OCI-LY1 (cell line): Measurements from ENCODE around the gene TRAPPC3L.

Source experiments
- H2AFZ ChIP-seq: fragments of 200-600 bp; sonication (generic), shearing (Covaris generic); 2 replicates; pipeline ENCODE4 v1.6.0; 2014; ENCODE audit warnings: antibody characterized with exemption, mild to moderate bottlenecking, low read length
- H3F3A ChIP-seq: fragments of 200-600 bp; sonication (generic), shearing (Covaris generic); 2 replicates; pipeline ENCODE4 v1.6.0; 2014; ENCODE audit warnings: mild to moderate bottlenecking, antibody characterized with exemption, low read length, moderate library complexity; ENCODE audit not compliant: insufficient read depth
- H3K27ac ChIP-seq: fragments of 200-600 bp; sonication (generic); 2 replicates; pipeline ENCODE4 v1.5.1; 2014; ENCODE audit warnings: low read length, mixed run types, mild to moderate bottlenecking, low read depth; ENCODE audit not compliant: poor library complexity, severe bottlenecking
- H3K27me3 ChIP-seq: fragments of 200-600 bp; sonication (generic); 2 replicates; pipeline ENCODE4 v1.6.0; 2014; ENCODE audit warnings: antibody characterized with exemption, mild to moderate bottlenecking, low read length, moderate library complexity; ENCODE audit not compliant: insufficient read depth
- H3K36me3 ChIP-seq: fragments of 200-600 bp; sonication (generic); 2 replicates; pipeline ENCODE4 v1.6.1; 2014; ENCODE audit warnings: mild to moderate bottlenecking, antibody characterized with exemption, low read length, moderate library complexity, mixed read lengths; ENCODE audit not compliant: insufficient read depth
- H3K4me1 ChIP-seq: fragments of 200-600 bp; sonication (generic); 2 replicates; pipeline ENCODE4 v1.5.1; 2014; ENCODE audit warnings: mild to moderate bottlenecking, low read length, moderate library complexity; ENCODE audit not compliant: insufficient read depth, severe bottlenecking
- H3K4me2 ChIP-seq: fragments of 200-600 bp; sonication (generic), shearing (Covaris generic); 2 replicates; pipeline ENCODE4 v1.6.1; 2014; ENCODE audit warnings: low read length
- H3K4me3 ChIP-seq: fragments of 200-600 bp; sonication (generic); 2 replicates; pipeline ENCODE4 v1.5.1; 2014; ENCODE audit warnings: low read length, low read depth, mild to moderate bottlenecking, mixed read lengths; ENCODE audit not compliant: poor library complexity, severe bottlenecking
- H3K79me2 ChIP-seq: fragments of 200-600 bp; shearing (Covaris generic); 2 replicates; pipeline ENCODE4 v1.6.1; 2016; ENCODE audit warnings: mixed run types, low read length, mixed read lengths; ENCODE audit not compliant: insufficient read depth
- H3K9ac ChIP-seq: fragments of 200-600 bp; sonication (generic), shearing (Covaris generic); 2 replicates; pipeline ENCODE4 v1.6.1; 2014; ENCODE audit warnings: mild to moderate bottlenecking, low read length, mixed read lengths
- H3K9me2 ChIP-seq: fragments of 200-600 bp; sonication (generic), shearing (Covaris generic); 2 replicates; pipeline ENCODE4 v1.6.1; 2014; ENCODE audit warnings: low read depth, mild to moderate bottlenecking, low read length, mixed read lengths
- H3K9me3 ChIP-seq: fragments of 200-600 bp; shearing (Covaris generic); 2 replicates; pipeline ENCODE4 v1.6.1; 2014; ENCODE audit warnings: low read length, mixed read lengths
- H4K20me1 ChIP-seq: fragments of 200-600 bp; sonication (generic), shearing (Covaris generic); 2 replicates; pipeline ENCODE4 v1.6.0; 2016; ENCODE audit warnings: mild to moderate bottlenecking, low read length; ENCODE audit not compliant: insufficient read depth
- CTCF ChIP-seq: fragments of 200-600 bp; sonication (generic), shearing (Covaris generic); IDR thresholded peaks from 2 replicates; pipeline ENCODE4 v1.5.1; 2017; ENCODE audit warnings: mild to moderate bottlenecking, antibody characterized with exemption, low read length, moderate library complexity, mixed read lengths
- EZH2 ChIP-seq: fragments of 200-600 bp; sonication (generic), shearing (Covaris generic); IDR thresholded peaks from 2 replicates; pipeline ENCODE4 v1.8.0; 2017; ENCODE audit warnings: borderline replicate concordance, mixed run types, mild to moderate bottlenecking, antibody characterized with exemption, low read length, moderate library complexity, mixed read lengths

TRAPPC3L gene

GRCh38 chr6:116564311-116564710, 18.8 kb upstream of the TRAPPC3L start:
- H3K27me3 ChIP-seq: no peaks in the 10 kb centered on the region
- no peaks in the 10 kb centered on the region for H3K9me2 ChIP-seq
- no peaks in the 10 kb centered on the region for H3K9me3 ChIP-seq
- H3F3A ChIP-seq: no peaks in the 10 kb centered on the region
- no peak overlapping the region for H2AFZ ChIP-seq
- no peak overlapping the region for H3K4me3 ChIP-seq
- no peak overlapping the region for H3K4me2 ChIP-seq
- no peak overlapping the region for H3K9ac ChIP-seq
- H3K4me1 ChIP-seq: peaks cover 4% of the 10 kb centered on the region
- H3K27ac ChIP-seq: no peak overlapping the region
- H3K79me2 ChIP-seq: no peaks in the 10 kb centered on the region
- H3K36me3 ChIP-seq: no peaks in the 10 kb centered on the region
- H4K20me1 ChIP-seq: no peaks in the 10 kb centered on the region
- no peak for TF ChIP-seq EZH2
- no peak for TF ChIP-seq CTCF

- no peak overlapping the region for H3K9ac ChIP-seq
- no peaks in the 10 kb centered on the region for H3K79me2 ChIP-seq
- H2AFZ ChIP-seq: no peak overlapping the region
- no peaks in the 10 kb centered on the region for H3F3A ChIP-seq
- no peak overlapping the region for H3K4me3 ChIP-seq
- no peaks in the 10 kb centered on the region for H3K36me3 ChIP-seq
- no peaks in the 10 kb centered on the region for H3K27me3 ChIP-seq
- H3K9me2 ChIP-seq: no peaks in the 10 kb centered on the region
- no peaks in the 10 kb centered on the region for H4K20me1 ChIP-seq
- no peak overlapping the region for H3K27ac ChIP-seq
- no peaks in the 10 kb centered on the region for H3K9me3 ChIP-seq
- no peaks in the 10 kb centered on the region for H3K4me1 ChIP-seq
- no peak overlapping the region for H3K4me2 ChIP-seq
- no peak for TF ChIP-seq EZH2
- no peak for TF ChIP-seq CTCF
These were observed 18.3 kb upstream of the TRAPPC3L start for GRCh38 chr6:116563830-116564229.

GRCh38 chr6:116562614-116563013, 17.1 kb upstream of the TRAPPC3L start:
- Histone ChIP-seq H2AFZ (no peak overlapping the region), H3K9me3 (no peaks in the 10 kb centered on the region)

More at GRCh38 chr6:116562614-116563013, 17.1 kb upstream of the TRAPPC3L start:
- H3K9me2 ChIP-seq: no peaks in the 10 kb centered on the region
- H3K4me2 ChIP-seq: no peak overlapping the region
- H3K4me1 ChIP-seq: no peaks in the 10 kb centered on the region
- H3K27me3 ChIP-seq: no peaks in the 10 kb centered on the region
- no peaks in the 10 kb centered on the region for H3K36me3 ChIP-seq
- no peaks in the 10 kb centered on the region for H4K20me1 ChIP-seq
- no peak overlapping the region for H3K4me3 ChIP-seq
- no peak overlapping the region for H3K27ac ChIP-seq
- no peak overlapping the region for H3K9ac ChIP-seq
- H3F3A ChIP-seq: no peaks in the 10 kb centered on the region
- no peaks in the 10 kb centered on the region for H3K79me2 ChIP-seq
- TF ChIP-seq CTCF (no peak), EZH2 (no peak)
